HG03565 (cell line): Measurements from ENCODE around the gene TMEM62.
"Not testable (repeated sequence)": the region's sequence is repeated elsewhere in the genome, so short reads cannot be mapped to it uniquely, and the experiment has no call there.

Experiments
- ATAC-seq: cut with Tn5 transposase; IDR thresholded peaks from one replicate; pipeline ENCODE4 v1.9.1; 2021; ENCODE audit warnings: mild to moderate bottlenecking, moderate library complexity; ENCODE audit not compliant: unreplicated experiment

TMEM62 gene

DNA sequence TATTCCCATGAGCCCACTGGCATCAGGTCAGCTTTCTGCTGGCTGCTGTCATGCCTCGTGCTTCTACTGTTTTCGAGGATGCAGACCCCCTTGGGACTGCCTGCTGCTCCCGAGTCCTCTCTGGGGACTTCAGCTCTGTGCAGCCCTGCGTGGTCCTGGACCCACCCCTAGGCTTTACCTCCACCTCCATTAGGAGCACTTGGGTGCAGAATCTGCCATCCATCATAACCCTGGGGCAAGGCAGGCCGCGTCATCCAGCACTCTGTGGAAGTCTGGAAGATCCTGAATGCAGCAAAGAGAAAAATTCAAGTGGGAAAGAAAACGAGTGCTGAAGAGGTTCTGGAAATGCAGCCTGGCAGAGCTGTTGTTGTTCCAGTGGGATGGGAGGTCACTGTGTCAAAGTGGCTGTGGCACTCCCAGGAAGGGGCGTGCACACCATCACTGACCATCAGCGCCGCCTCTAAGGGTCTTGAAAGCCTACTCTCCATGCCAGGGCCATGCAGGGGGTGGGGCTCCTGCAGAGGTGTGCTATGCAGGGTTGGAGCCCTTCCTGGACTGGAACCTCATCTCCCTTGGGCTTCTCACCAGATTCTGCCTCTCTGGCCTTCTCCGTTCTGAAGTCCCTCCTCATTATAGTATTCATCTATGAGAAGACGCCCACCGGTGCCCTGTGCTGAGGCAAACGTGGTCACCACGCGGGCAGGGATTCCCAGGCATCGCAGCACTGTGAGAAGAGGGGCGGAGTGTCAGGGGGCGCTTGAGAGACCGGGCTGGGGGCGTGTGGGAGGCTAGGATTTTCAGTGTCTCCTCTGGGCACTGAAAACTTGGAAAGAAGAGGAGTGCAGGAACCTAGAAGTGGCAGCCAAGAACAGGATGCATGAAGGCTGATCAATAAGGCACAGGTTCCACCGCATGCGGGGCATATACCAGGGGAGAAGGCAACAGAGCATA, 74.9 kb downstream of the TMEM62 start:
- no peak for ATAC-seq

DNA sequence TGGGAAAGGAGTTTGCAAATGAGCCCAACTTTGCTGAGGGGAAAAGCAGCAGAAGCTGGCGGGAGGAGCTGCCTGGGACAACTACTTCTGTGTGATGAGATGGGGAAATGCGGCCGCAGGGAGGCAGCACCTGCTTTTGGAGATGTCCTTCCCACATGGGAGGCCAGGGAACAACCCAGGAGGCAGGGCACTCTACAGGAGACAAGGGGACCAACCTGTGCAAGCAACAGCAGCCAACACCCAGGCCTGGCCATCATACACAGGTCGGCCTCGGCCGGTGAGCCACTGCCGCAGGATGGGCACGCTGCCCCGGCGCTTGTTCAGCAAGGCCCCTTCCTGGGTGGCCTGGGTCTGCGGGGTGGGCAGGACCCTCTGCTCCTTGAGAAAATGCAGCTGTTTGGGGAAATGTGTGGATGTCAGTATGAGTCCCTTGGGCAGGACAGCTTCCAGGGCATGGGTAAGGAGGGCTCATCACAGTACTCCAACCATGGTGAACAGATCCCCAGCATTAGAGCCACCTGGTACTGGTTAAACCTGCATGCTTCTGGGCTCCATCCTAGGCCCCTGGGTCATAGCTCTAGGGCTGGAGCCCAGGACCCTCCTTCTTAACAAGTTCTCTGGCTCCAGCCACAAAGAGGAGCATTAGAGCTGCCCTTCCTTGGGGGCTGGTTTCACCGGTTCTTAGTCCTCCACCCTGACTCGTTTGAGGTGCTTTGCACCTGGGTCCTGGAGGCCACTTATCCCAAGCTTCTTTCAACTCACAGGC, 75.9 kb downstream of the TMEM62 start:
- no peak for ATAC-seq

DNA sequence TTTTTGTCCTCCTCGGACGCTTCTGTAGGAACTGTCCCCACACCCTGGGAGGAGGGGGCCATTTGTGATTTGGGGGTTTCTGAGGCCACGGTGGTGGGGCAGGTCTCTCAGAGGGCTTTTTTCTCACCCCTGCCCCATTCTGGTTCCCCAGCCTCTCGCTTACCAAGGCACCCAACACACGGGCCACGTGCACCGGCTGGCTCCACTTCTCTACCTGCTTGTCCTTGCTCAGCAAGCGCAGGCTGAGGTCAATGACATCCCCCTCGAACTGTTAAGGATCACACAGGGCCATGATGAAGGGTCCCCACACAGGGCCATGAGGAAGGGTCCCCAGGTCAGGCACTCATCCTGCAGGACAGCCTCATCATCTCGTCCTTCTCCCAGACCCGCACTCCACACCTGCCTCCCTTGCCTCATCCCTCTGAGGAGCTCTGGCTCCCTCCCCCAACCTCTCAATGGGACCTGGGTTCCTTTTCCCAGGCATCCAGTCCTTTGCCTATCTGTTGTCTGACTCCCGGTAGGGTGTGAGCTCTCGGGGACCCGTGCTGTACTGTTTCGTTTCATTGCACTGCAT, 76.9 kb downstream of the TMEM62 start:
- ATAC-seq, result no peak

GRCh38 chr15:43210807-43211206, 77.4 kb downstream of the TMEM62 start:
- ATAC-seq, result no peak

- no peak for ATAC-seq
Observed at GRCh38 chr15:43211224-43211735, 77.9 kb downstream of the TMEM62 start.

DNA sequence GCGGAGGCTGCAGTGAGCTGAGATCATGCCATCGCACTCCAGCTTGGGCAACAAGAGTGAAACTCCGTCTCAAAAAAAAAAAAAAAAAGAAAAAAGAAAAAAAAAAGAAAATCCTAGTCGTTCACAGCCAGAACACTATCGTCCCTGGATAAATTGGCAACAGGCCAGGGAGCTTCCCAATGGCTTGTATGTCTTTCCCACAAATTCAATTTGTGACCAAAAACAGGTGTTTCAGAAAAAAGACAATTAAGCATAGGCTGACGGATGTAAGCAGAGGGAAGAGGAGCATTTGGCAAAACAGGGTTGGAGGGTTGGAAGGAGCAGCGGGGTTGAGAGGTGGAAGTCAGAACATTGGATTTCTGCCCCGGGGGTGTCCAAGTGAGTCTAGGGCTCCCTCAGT, 78.9 kb downstream of the TMEM62 start:
- no peak for ATAC-seq

DNA sequence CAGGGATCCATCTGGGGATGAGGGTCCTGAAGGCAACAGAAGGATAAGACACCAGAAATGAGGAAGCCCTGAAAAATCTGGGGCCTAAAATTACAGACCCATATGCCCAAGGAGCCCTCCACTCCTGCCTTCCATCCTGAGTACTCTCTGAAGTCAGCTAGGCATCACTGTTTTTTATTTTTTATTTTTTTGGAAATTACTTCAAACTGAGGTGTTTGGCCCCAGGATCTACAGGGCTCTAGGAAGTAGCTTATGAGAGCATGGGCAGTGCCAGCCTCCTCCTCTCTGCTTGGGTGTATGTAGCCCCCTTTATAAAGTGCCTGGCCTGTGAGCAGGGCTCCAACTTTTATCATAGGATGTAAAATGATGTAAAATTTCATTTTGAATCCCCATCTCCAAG, 79.6 kb downstream of the TMEM62 start:
- no peak for ATAC-seq

DNA sequence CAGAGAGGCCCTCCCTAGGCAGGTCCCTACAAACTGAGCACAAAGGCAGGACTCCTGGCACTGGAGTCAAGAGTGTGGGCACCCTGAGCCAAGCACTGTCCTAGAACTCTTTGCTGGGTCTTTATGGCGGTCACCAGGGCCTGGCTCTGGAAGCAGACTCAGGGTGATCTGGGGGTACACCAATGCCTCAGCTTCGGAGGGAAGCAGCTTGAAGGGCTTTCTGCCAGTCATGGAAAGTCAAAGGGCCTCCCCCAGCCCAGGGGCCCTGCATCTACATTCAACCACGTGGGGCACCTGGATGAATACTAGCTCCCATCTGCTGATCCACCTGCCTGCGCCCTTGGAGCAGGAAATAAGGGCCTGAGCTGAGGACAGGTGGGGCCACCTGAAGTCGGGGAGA, 80.1 kb downstream of the TMEM62 start:
- ATAC-seq, result no peak

- no peak for ATAC-seq
Observed at GRCh38 chr15:43214169-43214568, 80.8 kb downstream of the TMEM62 start.

DNA sequence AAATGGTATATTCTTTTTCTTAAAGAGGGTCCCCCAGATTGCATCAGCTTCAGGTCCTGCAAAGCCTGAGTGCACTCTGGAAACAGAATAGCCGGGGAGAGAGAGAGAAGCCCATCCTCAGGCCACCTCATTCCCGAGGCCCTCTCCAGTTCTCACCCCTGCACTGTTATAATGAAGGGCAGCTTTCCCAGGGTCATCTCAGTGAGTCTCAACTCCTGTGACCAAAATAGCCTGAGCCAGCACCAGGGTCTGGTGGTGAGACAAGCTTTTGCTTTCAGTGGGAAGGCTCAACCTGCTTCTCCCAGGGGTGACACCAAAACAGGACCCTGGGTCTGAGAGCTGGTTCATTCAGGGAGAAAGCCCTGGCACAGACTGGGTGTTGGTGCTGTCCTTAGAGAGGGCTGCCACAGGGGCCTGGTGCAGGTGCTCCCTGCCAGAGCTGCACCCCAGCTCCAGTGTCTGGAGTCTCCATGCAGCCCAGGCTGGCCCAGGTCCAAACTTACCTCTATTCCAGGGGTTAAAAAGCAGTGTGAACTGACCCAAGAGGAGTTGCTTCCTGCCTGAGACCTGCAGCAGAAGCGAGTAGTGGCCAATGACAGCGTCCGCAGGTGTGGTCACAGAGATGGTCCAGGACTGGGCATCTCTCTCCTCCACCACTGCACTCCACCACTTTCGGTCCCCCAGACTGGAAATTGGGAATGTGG, 81.4 kb downstream of the TMEM62 start:
- ATAC-seq, result no peak

DNA sequence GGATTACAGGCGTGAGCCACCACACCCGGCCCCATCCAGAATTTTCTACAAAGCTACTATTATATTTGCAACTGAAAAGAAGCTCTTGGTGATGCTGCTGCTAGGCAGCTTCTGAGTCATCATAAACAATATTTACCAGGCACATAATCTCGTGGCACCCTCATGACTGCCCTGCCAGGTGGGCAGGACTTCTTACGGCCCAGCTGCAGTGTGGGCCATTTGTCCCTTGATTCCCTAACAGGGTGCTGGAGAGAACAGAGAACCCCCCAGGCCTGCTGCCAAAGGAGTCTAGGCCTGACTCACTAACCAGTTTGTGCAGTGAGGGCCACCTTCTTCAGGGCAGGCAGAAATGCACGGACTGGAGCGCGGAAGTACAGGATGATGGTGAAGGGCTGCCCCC, 82.6 kb downstream of the TMEM62 start:
- no peak for ATAC-seq

- no peak for ATAC-seq
Observed at GRCh38 chr15:43218908-43219706, 85.7 kb downstream of the TMEM62 start.

DNA sequence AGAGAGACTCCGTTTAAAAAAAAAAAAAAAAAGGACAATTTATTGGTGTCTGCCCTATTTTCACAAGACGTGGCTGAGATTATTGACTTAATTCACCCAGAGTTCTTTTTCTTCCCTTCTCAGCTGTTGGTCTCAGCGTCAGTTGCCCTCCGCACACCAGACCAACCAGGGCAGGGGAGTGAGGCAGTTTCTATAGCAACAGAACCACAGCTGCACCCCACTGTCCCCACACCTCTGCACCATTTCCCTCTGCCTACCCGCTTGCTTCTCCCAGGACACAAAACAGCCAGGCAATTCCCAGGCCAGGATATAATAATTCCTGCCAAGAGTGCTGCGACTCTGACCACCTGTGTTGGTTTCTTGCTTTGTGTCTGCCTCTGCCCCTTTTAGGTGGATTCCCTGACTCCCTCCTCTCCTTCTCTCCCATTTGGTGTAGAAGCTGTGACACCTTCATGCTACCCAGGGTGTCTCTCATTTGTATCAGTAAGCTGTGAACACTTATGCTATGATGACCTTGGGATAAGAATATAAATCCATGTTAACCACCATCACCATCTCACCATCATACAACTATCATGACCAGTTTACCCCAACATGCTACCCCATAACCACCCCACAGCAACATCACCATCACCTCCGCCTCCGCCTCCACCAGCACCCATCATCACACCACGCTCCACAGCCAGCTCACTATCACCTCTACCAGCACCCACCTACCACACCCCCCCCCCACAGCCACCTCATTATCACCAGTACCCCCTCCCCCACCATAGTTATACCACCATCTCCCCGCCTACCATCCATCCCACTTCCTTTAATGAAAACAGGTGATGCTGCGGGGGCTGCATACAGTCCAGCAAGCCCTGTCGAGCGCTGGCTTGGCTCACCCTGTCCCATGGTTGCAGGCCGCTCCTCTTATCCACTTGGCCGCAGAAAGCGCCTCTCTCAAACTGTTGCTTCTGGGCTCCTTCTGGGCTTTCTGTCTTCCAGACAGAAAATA, 86.8 kb downstream of the TMEM62 start:
- ATAC-seq, result no peak

GRCh38 chr15:43220991-43221403, 87.6 kb downstream of the TMEM62 start, which contains the start of gene EPB42:
TSS of gene EPB42 (minus strand) at chr15:43221018. CDS start at chr15:43220825, 193 bp downstream.
- no peak for ATAC-seq

DNA sequence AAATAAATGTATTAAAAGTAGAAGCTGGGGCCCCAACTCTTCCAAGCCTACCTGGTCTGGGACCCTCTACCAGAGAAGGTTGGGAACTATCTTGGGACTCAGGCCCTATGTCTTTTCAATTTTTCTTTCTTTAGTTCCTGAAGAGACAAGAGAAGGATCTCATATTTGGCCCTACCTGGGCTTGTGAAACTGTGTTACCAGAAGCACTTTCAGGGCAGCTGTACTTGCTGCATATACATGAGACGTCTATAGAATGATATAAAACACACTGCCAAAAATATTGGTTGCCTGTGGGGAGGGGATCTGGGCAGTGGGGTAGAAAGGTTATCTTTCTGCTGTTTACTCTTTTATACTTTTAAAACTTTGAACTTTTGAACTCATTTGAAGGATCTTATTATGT, 88.0 kb downstream of the TMEM62 start:
- no peak for ATAC-seq

DNA sequence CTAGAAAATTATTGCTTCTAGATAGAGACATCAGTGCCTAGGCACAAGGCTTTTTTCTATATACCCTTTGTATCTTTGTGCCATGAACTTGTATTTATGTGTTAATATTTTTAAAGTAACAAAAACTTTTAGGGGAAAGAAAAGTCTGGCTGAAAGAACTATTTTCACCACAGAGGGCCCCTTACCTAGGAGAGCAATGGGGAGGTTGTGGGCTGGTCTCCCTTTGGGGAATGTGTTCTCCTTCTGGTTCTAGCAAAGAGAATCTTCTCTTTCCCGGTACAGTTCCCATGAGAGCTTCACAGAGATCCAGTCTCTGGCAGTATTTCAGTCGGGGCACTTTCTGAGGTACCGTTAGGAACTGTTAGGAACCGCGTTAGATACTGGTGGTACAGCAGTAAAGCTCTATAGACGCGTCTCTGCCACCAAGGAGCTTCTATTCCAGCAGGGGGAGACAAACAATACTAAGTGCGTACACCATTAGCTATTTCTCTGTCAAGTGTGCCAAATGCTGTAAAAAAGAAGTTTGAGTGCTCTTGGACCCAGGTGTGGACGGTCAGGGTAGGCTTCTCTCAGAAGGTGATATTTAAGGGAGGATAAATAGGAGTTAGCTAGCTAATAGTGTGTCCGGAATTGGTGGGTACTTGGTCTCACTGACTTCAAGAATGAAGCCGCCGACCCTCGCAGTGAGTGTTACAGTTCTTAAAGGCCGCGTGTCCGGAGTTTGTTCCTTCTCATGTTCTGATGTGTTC, 92.0 kb downstream of the TMEM62 start:
- no peak for ATAC-seq

DNA sequence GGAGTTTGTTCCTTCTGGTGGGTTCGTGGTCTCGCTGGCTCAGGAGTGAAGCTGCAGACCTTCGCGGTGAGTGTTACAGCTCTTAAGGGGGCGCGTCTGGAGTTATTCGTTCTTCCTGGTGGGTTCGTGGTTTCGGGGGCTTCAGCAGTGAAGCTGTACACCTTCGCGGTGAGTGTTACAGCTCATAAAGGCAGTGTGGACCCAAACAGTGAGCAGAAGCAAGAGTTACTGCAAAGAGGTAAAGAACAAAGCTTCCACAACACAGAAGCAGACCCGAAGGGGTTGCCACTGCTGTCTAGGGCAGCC, 92.5 kb downstream of the TMEM62 start:
- not testable (repeated sequence) for ATAC-seq
